NCI-H2029 (cell line): Measurements from ENCODE around the gene MROH7.

Source experiments
- DNase-seq: peaks from one replicate; lab custom pipeline; 2025; lab: John Stamatoyannopoulos, UW

Gene MROH7

GRCh38 chr1:54651608-54652007, 10.0 kb downstream of the MROH7 start:
- DNase-seq = no peak

- no peak for DNase-seq
Measured at GRCh38 chr1:54652168-54652567, 10.6 kb downstream of the MROH7 start.

DNA sequence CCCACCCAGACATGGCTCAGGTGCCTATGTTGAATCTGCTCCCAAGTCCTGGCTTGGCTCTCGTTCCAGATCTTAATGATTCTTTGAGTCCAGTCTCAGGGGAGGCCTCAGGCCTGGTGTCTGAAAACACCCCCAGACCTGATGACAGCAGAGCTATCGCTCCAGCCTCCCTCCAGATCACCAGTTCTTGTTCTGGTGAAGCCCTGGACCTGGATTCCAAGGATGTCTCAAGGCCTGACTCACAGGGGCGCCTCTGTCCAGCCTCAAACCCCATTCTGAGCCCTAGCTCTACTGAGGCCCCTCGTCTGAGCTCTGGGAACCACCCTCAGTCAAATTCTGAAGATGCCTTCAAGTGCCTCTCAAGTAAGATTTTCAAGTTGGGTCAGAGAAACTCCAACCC, 11.4 kb downstream of the MROH7 start:
- DNase-seq = no peak

GRCh38 chr1:54658164-54658913, 16.8 kb downstream of the MROH7 start:
- no peak for DNase-seq

DNA sequence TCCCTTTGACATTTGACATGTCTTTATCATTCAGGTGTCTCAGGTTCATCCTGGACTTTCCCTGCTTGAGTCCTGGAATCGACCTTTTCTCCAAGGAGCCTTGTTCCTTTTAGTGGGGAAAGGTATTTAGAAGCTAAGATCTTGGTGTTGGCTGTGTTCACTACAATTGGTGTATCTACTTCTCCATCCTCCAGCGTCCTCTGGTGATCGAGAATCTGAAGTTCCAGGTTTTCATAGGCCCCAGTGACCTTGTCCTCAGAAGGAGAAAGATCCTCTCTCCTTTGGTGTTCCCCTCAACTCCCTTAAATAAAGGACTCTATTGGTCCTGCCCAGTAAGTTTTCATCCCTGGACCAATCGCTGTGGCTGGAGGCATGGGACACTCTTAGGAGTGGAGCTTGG, 22.1 kb downstream of the MROH7 start:
- DNase-seq = no peak

DNA sequence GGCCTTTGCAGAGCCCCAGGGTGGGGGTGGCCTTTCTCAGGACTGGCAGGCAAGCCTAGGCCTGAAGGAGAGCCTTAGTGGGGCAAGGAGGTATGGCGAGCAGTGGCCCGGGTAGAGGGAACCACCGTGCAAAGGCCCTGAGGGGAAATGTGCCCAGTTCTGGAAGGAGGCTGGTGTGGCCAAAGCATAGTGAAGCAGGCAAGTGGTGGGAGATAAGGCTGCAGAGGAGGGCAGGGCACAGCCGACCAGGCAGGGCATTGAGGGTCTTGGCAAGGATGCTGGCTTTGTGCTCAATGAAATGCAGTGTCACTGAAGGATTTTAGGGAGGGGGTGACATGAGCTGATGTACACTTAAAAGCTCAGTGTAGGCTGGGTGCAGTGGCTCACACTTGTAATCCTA, 22.8 kb downstream of the MROH7 start:
- no peak for DNase-seq

DNA sequence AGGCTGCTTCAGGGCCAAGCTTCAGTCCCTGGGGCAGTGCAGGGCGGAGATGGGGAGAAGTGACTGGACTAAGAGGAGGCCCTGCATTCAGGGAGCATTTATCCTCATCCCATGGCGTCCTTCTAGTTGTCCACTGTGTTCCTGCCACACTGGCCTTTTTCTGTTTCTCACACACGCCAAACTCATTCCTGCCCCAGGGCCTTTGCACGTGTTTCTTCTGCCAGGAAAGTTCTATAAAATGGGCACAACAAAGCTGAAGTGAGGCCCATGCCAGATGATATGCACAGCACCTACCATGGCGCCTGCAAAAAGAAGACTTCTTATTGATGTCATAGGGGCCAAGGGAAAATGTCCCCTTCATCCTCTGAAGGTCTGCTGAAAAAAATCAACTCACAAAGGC, 24.3 kb downstream of the MROH7 start:
- no peak for DNase-seq

- DNase-seq = no peak
Measured at GRCh38 chr1:54666333-54666732, 24.7 kb downstream of the MROH7 start.

DNA sequence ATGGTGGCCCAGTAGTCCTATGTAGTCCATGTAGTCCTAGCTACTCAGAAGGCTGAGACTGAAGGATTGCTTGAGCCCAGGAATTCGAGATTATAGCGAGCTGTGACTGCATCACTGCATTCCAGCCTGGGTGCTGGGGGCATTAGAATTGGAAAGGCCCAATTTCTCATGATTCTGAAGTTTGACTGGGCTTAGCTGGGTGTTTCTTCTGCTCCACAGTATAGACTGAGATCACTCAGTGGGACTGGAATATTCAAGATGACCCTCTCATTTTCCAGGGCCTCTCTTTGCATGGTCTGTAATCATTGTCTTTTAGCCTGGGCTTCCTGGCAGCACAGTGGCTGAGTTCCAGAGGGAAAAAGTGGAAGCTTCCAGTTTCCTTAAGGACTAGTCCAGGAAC, 26.2 kb downstream of the MROH7 start:
- DNase-seq = no peak

DNA sequence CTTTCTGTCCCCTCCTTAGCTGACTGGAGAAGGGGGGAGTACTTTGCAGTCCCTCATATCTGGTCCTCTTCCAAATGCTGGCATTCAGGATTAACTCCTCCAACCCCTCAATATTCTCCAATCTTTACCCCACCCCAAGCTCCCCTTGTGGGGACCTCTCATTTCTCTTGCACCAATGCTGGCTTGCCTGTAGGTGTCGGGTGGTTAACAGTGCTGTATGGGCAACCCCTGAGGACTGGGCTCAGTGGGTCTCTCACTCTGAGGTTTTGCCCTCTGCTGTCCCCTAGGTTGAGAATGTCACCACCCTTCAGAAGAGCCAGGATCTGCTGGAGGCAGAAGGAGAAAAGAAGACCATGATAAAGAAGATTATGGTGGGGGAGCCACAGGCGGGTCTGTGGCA, 27.0 kb downstream of the MROH7 start:
- DNase-seq = no peak

GRCh38 chr1:54671985-54672608, 30.5 kb downstream of the MROH7 start:
- DNase-seq = peak; percentile 64

DNA sequence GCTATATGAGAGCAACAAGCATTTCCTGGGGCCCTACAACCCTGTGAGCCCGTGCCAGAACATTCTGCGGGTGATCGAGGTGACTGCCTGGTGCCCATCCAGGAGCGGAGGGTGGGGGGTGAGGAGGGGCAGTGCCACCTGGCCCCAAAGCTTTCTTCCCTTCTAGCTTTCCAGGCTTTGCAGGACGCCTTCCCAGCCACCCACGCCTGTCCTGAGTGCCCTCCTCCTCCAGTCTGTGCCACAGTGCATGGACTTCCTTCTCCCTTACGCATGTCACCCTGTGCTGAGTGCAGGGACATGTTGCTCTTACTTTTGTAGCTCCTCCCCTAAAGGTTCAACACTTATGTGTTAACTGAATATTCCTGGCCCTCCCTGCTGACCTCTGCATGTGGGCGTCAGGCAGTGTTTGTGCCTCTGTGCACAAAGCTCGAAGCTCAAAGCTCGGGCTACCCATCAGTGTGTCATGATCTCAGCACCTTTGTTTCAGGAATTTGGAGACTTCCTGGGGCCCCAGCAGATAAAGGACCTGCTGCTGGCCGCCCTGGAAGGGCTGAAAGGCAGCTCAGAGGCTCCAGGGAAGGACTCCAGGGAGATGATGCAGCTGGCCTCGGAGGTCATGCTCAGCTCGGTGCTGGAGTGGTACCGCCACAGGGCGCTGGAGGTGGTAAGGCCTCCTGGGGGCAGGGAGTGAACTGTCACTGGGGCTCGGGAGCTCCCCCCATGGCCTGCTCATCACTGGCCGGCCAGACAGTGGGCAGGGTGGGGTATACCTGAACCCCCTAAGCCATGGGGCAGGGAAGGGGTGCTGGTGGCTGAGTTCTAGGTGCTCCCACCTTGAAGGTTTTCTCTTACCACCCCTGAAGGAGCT, 37.4 kb downstream of the MROH7 start:
- no peak for DNase-seq

DNA sequence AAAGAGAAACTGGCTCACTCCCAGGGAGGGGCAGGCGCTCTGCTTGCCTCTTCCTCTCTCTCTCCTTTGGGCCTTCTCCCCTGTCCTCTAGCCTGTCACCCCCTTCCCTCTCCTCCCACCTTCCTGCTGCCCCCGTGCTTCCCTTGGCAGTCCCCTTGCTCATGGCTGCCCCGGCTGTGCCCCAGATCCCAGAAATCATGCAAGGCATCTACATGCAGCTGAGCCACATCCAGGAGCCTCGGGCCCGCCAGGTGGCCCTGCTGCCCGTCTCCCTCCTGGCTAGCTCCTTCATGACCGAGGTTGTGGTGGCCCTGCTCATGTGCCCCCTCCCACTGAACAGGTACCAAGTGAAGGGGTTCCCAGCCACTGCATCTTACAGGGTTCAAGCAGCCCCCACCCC, 38.1 kb downstream of the MROH7 start:
- DNase-seq = no peak

DNA sequence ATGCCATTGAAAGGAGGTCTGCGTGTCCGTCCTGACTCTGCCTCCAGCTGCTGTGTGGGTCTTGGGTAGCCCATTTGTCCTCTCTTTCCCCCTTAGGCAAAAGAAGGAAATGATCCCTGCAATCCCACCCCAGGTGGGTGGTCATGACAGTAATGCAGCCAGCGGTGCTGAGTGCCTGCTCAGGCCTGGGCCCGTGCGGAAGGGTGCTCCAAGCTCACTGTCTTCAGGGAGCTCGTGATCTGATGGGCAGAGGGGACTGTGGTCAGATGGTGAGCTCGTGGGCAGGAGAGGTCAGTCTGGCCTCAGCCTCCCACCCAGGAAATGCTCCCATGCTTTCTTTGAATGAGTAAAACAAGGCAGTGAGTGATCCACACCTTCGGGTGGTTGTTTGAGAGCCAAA, 38.8 kb downstream of the MROH7 start:
- DNase-seq = no peak

DNA sequence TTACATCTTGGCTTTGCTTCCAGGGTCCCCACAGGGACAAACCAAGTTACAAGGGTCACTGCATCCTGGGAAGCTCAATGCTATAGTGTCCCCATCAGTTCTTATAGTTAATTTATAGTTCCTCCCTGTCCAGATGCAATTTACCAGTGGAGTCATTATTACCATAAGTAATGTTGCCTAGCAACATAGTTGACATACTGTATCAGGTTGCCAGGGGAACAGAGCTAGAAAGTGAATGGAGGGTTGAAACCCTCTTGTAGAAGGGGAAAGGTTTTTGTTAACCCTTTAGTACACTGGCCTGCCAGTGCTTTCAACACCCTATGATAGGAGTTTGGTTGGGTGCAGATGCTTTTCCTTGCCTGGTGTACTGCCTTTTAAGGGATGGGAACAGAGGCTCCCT, 39.8 kb downstream of the MROH7 start:
- DNase-seq = peak; percentile 72

GRCh38 chr1:54683453-54683852, 41.9 kb downstream of the MROH7 start:
- DNase-seq = no peak

DNA sequence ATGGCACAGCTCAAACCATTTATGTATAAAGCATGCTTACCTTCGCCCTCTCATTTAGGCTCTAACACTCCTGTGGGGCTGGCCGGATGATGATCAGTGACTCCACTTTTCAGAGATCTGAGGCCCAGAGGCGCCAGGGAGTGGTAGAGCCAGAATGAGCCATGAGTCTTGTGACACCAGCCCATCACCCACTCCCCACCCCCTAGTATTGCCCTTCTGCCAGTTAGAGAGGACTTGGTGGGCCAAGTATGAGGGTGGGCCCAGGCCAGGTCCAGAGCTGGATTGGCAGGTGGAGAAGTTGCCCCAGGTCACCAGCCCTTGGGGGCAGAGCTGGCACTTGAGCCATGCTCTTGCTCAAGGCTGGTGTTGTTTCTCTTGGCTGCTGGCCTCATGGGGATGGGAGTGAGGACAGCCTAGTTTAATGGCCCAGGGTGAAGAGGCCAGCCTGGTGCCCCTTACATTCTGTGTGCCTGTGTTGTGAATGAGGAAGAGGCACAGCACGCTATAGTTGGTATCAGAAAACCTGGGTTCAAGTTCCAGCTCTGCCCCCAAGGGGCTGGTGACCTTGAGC, 43.8 kb downstream of the MROH7 start:
- DNase-seq = no peak

GRCh38 chr1:54686155-54686554, 44.6 kb downstream of the MROH7 start:
- DNase-seq = no peak

GRCh38 chr1:54694771-54695170, 53.2 kb downstream of the MROH7 start:
- no peak for DNase-seq

DNA sequence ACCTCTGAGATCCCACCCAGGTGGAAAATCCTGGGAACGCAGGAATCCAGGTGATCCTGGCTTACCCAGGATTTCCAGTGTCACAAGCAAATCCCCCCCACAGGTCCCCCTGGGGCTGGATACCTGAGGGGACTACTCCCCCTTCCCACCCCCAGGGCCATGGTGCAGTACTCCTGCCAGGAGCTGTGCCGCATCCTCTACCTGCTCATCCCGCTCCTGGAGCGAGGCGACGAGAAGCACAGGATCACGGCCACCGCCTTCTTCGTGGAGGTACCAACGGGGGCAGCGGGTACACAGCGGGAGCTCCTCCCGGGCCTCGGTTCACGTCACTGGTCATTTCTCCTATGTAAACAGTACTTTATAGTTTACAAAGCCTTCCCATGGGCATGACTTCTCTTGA, 53.6 kb downstream of the MROH7 start:
- DNase-seq = no peak

DNA sequence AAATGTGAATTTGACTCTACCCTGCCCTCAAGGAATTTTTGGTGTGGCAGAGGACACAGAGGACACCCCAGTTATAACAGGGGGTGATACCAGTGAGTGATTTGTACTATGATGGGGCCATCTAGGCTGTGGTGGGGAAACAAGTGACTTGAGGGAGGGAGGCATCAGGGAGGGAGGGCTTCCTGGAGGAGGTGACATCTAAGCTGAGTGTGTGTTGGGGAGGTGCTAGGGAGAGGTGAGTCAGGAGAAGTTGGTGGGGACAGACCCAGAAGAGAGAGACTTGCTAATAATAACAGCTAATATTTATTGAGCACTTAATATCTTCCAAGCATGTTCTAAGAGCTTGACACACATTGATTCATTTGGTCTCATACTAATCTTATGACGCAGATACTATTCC, 54.2 kb downstream of the MROH7 start:
- no peak for DNase-seq

GRCh38 chr1:54696262-54696661, 54.7 kb downstream of the MROH7 start:
- no peak for DNase-seq

DNA sequence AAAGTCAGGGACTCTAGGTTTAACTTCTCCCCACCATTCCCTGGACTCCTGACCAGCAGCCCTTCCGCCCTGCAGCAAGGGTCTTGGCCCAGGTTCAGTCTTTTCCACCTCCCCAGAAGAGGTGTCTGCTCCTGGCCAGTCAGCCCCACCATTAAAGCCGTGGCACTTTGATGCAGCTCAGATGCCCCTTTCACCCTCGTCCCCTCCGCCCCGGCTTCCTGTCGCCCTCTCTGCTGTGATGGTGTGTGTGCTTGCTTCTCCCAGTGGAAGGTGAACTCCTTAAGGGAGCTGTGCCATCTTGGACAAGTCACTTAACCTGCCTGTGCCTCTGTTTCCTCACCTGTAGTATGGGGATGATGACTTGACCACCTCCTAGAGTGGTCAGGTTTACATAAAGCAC, 56.3 kb downstream of the MROH7 start:
- no peak for DNase-seq
